ENCODE measurements around the gene TTC19.

The TTC19 gene

DNA sequence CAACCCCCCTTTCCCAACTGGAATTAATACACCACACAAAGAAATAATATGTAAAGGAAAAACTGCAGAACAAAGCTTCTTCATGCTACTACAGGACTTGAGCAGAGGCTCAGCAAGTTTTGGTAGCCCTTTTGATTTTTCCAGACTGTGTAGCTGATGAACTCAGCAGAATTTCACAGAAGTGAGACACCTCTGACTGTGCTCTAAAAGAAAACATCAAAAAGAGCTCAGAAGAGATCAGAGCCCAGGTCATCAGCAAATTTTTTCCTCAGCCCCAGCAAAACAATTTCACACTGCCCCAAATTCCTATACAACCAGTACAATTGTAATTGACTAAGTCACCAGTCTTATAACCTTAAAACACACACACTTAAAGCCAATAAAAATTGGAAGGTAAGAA is 38.0 kb downstream of the TTC19 start:
- in situ Hi-C loops (cut with HindIII; ENCODE audit: low sequenced_read_pairs): loop anchor here (10.0 kb wide), 1 partner anchor 93 kb away; the partner anchor contains the start of gene ADORA2B

GRCh38 chr17:16040710-16041251 is 41.2 kb downstream of the TTC19 start:
- DNase-seq (ENCODE audit: low read depth): peak; percentile 95
- H3K4me3 ChIP-seq (ENCODE audit: low read depth, low read length): no peak overlapping the region
- no peak for TF ChIP-seq CTCF (IDR thresholded peaks at IDR 0.05; ENCODE audit: low read depth, low read length, missing control alignments)
- in situ Hi-C loops (cut with HindIII; ENCODE audit: low sequenced_read_pairs): no loop called here

More for the DNA sequence above, 38.0 kb downstream of the TTC19 start:
- no peak overlapping the region for H3K4me3 ChIP-seq (ENCODE audit: low read depth, low read length)
- DNase-seq (ENCODE audit: low read depth): peak; percentile 12
- TF ChIP-seq CTCF (IDR thresholded peaks at IDR 0.05; ENCODE audit: low read depth, low read length, missing control alignments): no peak

DNA sequence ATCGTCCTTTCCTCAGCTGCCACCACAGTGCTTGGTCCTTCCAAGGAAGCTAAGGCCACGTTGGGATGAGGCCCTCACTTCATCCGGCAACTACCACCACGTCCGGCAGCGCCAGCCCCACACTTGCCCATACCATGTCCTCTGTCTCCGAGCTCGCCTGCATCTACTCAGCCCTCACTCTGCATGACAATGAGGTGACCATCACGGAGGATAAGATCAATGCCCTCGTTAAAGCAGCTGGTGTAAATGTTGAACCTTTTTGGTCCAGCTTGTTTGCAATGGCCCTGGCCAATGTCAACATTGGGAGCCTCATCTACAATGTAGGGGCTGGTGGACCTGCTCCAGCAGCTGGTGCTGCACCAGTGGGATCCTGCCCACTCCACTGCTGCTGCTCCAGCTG is 44.9 kb downstream of the TTC19 start:
- in situ Hi-C loops (cut with HindIII; ENCODE audit: low sequenced_read_pairs): no loop called here
- no peak overlapping the region for H3K4me3 ChIP-seq (ENCODE audit: low read depth, low read length)
- no peak for DNase-seq (ENCODE audit: low read depth)
- TF ChIP-seq CTCF (IDR thresholded peaks at IDR 0.05; ENCODE audit: low read depth, low read length, missing control alignments): no peak

DNA sequence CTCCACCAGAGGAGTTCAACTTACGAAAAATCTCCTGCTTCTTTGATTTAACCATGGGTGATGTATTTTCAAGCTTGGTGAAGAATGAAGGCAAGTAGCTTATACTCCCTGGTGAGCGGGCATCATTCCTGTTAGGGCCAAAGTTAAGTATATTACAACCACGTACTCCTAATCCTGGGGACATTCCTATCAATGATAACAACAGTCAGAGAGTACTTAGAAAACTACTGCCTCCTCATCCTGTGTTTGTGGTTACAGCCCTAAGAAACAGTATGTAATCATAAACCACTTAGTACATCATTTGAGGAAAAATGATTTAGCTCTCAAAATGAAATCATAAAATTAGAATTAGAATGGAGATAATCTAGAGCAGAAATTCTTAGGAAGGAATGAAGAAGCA is 47.3 kb downstream of the TTC19 start:
- no peak for TF ChIP-seq CTCF (IDR thresholded peaks at IDR 0.05; ENCODE audit: low read depth, low read length, missing control alignments)
- in situ Hi-C loops (cut with HindIII; ENCODE audit: low sequenced_read_pairs): no loop called here
- H3K4me3 ChIP-seq (ENCODE audit: low read depth, low read length): no peak overlapping the region
- no peak for DNase-seq (ENCODE audit: low read depth)

GRCh38 chr17:16048811-16049449 is 49.3 kb downstream of the TTC19 start:
- in situ Hi-C loops (cut with HindIII; ENCODE audit: low sequenced_read_pairs): no loop called here
- H3K4me3 ChIP-seq (ENCODE audit: low read depth, low read length): no peak overlapping the region
- DNase-seq (ENCODE audit: low read depth): no peak
- TF ChIP-seq CTCF (IDR thresholded peaks at IDR 0.05; ENCODE audit: low read depth, low read length, missing control alignments): no peak

GRCh38 chr17:16050844-16051243 is 51.2 kb downstream of the TTC19 start:
- no peak for TF ChIP-seq CTCF (IDR thresholded peaks at IDR 0.05; ENCODE audit: low read depth, low read length, missing control alignments)
- in situ Hi-C loops (cut with HindIII; ENCODE audit: low sequenced_read_pairs): no loop called here
- H3K4me3 ChIP-seq (ENCODE audit: low read depth, low read length): no peak overlapping the region
- DNase-seq (ENCODE audit: low read depth): no peak
